Erythroblast (primary cell): Measurements from ENCODE around the gene RERE.

Source experiments
- GATA1 ChIP-seq: IDR thresholded peaks from 2 replicates; pipeline ENCODE4 v1.6.1; 2011; ENCODE audit warnings: low read depth, mild to moderate bottlenecking, control low read depth, low read length, moderate library complexity
- POLR2A ChIP-seq: IDR thresholded peaks from 2 replicates; pipeline ENCODE4 v1.6.1; 2011; ENCODE audit warnings: mild to moderate bottlenecking, low read length

- TF ChIP-seq POLR2A (no peak), GATA1 (no peak)
Measured at GRCh38 chr1:8562881-8563865, 254.3 kb downstream of the RERE start.
